ENCODE data around the gene COLEC11. TPM values are rescaled to one million over a fixed set of nuclear protein-coding genes. Genes with fewer than 3 reads are reported as not detected.

The COLEC11 gene
- total and polyA plus RNA-seq, 2 donors from 2014 or later, result 7.6 to 34.6 TPM

GRCh38 chr2:3672861-3673678, 78.2 kb downstream of the COLEC11 start:
- no peak overlapping the region for H3K9ac ChIP-seq (ENCODE audit: low read length in 3 of 3)
- H3K4me1 ChIP-seq (ENCODE audit: control insufficient read depth in 2 of 3, insufficient read depth in 2 of 3, low read depth in 1 of 3, low read length in 3 of 3), result no peaks in the 10 kb centered on the region
- H3K27me3 ChIP-seq (ENCODE audit: control insufficient read depth, insufficient read depth, low read length), result no peaks in the 10 kb centered on the region
- H3K27ac ChIP-seq (ENCODE audit: low read depth in 2 of 2, low read length in 2 of 2), result no peak overlapping the region
- no peak for DNase-seq
- no peaks in the 10 kb centered on the region for H3K36me3 ChIP-seq (ENCODE audit: control insufficient read depth in 2 of 3, insufficient read depth in 3 of 3, low read length in 3 of 3)
- no peak overlapping the region for H3K4me3 ChIP-seq (ENCODE audit: low read length in 3 of 3)
- FAIRE-seq, result no peak
- no peak for TF ChIP-seq CTCF (IDR thresholded peaks at IDR 0.05; ENCODE audit: borderline replicate concordance, extremely low read depth, insufficient read depth)
- no peaks in the 10 kb centered on the region for H3K9me3 ChIP-seq (ENCODE audit: control insufficient read depth in 2 of 3, insufficient read depth in 1 of 3, low read length in 3 of 3)
- intact Hi-C loops (cut with DNase I), result no loop called here

GRCh38 chr2:3674066-3674845, 79.3 kb downstream of the COLEC11 start:
- no peak for TF ChIP-seq CTCF (IDR thresholded peaks at IDR 0.05; ENCODE audit: borderline replicate concordance, extremely low read depth, insufficient read depth)
- Histone ChIP-seq H3K4me1 (ENCODE audit: control insufficient read depth in 2 of 3, insufficient read depth in 2 of 3, low read depth in 1 of 3, low read length in 3 of 3) (no peaks in the 10 kb centered on the region), H3K9me3 (ENCODE audit: control insufficient read depth in 2 of 3, insufficient read depth in 1 of 3, low read length in 3 of 3) (no peaks in the 10 kb centered on the region), H3K4me3 (ENCODE audit: low read length in 3 of 3) (no peak overlapping the region), H3K9ac (ENCODE audit: low read length in 3 of 3) (no peak overlapping the region), H3K27me3 (ENCODE audit: control insufficient read depth, insufficient read depth, low read length) (no peaks in the 10 kb centered on the region), H3K36me3 (ENCODE audit: control insufficient read depth in 2 of 3, insufficient read depth in 3 of 3, low read length in 3 of 3) (no peaks in the 10 kb centered on the region), H3K27ac (ENCODE audit: low read depth in 2 of 2, low read length in 2 of 2) (no peak overlapping the region)
- FAIRE-seq (no peak), DNase-seq (no peak)
- intact Hi-C loops (cut with DNase I), result no loop called here

- TF ChIP-seq CTCF (IDR thresholded peaks at IDR 0.05; ENCODE audit: borderline replicate concordance, extremely low read depth, insufficient read depth), result no peak
- no peaks in the 10 kb centered on the region for H3K36me3 ChIP-seq (ENCODE audit: control insufficient read depth in 2 of 3, insufficient read depth in 3 of 3, low read length in 3 of 3)
- H3K27ac ChIP-seq (ENCODE audit: low read depth in 2 of 2, low read length in 2 of 2), result no peak overlapping the region
- H3K27me3 ChIP-seq (ENCODE audit: control insufficient read depth, insufficient read depth, low read length), result no peaks in the 10 kb centered on the region
- DNase-seq, result no peak
- intact Hi-C loops (cut with DNase I), result no loop called here
- H3K4me1 ChIP-seq (ENCODE audit: control insufficient read depth in 2 of 3, insufficient read depth in 2 of 3, low read depth in 1 of 3, low read length in 3 of 3), result no peaks in the 10 kb centered on the region
- no peak overlapping the region for H3K9ac ChIP-seq (ENCODE audit: low read length in 3 of 3)
- FAIRE-seq, result no peak
- no peak overlapping the region for H3K4me3 ChIP-seq (ENCODE audit: low read length in 3 of 3)
- no peaks in the 10 kb centered on the region for H3K9me3 ChIP-seq (ENCODE audit: control insufficient read depth in 2 of 3, insufficient read depth in 1 of 3, low read length in 3 of 3)
Observed at GRCh38 chr2:3675687-3676086, 80.8 kb downstream of the COLEC11 start.

Data from kidney (tissue), 14 donors.